GM21723 (cell line): ENCODE data around the gene ARHGEF28.

Experiments used
- ATAC-seq: cut with Tn5 transposase; IDR thresholded peaks from one replicate; pipeline ENCODE4 v1.9.1; 2021; ENCODE audit warnings: mild to moderate bottlenecking, moderate library complexity; ENCODE audit not compliant: unreplicated experiment

Gene ARHGEF28

DNA sequence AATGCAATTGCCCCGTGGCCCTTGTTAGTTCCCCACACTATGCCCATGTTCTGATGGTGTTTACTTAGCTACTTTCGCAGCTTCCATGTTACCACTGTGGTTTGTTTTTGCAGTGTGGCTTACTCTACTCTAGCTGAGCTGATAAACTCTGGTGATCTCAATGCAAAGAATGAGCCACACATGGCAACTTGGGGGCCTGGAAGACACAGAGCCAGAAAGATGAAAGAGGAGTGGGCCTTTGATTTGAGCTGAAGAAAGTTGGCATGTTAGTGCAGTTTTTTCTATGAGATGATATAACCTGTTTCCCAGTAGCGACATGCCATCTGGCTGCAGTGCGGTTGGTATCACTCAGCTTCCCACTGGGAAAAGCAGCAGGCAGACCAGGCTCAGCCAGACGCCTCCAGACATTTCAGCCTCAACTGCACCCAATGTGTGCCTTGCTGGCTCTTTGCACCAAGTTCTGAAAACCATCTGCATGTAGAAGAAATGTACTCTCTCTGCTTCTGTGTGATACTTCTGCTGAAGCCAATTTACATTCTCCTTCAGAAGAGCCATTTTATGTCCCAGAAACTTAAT lies 329.4 kb downstream of the ARHGEF28 start:
- ATAC-seq = no peak

DNA sequence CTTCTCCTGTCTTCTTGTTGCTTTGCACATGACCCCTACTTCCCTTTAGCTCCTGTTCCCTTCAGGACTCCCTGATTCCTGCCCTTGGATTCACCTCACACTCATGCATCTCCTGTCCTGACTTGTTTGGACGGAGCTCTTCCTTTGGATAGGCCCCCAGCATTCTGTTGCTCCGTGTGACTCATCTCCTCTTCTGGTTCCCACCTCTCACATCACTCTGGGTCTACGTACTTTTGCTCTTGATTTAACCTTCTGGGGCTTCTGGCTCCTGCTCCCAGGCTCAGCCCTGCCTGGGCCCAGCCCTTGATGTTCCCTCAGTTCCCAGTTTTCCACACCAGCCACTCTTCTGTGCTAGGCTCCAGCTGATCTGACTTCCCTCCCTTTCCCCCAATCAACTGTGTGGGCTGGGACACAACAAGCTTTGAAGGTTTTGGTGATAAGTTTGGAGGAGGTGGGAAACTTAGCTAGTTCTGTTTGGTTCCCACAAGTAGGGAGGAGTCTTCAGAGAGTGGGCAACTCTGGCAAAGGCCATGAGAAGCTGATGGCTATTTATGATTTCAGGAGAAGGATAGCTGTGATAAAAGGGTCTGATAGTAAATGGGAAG lies 331.5 kb downstream of the ARHGEF28 start:
- no peak for ATAC-seq

DNA sequence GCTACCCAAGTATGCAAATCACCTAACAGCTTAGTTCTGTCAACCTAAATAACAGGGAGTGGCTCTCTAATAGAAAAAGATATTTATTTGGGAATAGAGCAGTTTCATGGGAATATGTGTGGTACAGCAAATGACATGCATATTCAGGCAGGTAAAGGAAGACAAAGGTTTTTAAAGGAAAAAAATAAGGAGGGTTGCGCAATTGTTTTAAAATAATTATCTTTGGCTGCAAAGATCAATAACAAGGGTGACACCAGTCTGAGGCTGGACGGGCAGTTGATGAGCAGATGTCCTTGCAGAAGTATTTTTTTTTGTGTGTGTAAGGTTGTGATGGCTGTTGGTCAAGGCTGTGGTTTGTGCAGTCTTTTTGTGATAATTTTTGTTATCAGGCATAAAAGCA lies 332.0 kb downstream of the ARHGEF28 start:
- ATAC-seq = no peak

DNA sequence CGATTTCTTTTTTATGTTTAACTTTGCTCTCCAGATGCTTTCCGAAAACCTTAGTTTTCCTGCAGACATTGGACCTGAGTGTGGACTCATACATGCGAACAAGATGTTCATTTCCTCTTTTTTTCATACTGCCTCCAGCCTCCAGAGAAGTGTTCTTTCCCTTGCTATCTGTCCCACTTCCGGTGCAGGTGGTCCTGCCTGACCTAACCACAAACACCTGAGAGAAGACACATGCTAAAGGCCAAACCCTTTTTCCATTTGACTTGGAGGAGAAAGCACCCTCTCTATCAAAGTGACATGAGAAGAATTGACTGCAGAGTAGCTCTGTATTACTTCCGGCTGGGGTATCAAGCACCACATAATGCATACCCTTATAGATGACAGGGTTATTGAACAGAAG lies 334.0 kb downstream of the ARHGEF28 start:
- ATAC-seq = no peak

DNA sequence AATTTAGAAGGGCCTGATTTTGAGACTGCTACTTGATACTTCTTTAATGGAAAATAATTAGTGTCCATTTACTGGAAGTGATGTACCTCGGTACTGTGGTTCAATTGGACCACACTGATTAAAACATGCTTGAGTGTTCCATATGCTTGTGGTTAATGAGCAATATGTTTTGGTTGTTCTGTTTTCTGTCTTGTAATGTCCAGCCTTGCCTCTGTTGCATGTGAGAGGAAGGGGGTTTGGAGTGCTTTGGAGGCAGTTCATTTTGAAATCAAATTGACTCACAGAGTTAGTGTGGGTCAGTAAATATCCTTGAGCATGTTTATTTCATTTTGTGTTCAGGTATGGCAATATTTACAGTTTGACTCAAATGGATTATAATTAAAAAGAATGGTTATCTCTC lies 334.4 kb downstream of the ARHGEF28 start:
- ATAC-seq = no peak

DNA sequence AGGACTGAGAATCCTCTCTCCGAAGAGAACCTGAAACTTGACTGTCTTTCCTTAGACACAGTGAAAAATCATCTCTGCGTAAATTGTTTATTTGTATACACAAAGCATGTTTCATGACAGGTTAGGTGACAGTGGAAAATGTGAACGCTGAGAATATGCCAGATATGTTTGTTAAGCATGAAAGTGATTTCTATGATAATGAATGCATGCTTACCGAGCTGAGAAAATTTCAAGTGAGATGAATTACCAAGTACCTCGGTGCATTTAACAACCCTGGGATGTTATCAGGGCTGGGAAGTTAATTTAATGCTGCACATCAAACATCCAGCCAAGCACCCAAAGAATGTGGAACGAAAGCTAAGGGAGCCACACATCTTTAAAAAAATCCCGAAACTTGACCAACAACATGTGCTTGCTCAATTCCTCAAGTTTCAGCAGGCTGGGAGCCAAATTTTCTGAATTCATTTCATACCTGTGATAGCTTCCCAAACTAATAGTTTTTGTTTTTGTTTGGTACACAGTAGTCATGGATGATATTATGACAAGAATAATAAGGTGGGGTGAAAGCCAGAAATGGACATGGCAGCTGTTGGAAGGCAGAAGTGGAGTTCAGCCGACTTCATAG lies 336.9 kb downstream of the ARHGEF28 start:
- ATAC-seq = no peak

DNA sequence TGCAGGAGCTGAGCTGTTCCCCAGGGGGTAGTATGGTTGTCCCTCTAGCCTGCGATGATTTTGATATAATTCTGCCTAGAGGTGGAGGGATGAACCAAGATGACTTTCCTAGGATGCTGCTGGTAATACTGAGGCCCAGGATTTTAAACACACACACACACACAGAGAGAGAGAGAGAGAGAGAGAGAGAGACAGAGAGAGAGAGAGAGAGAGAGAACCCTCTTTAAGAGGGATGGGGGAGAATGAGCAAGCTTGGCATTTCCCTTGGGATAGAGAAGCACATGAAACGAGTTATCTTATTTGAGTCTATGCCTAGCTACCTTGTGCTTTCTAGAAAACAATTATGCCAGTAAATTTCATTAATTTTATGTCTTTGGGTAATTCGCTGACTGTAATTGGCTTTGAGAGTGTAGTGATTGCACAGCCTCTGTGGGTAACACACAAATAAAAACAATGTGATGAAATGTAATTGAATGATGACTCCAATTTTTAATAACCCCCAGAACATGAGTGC lies 338.4 kb downstream of the ARHGEF28 start:
- ATAC-seq = no peak

DNA sequence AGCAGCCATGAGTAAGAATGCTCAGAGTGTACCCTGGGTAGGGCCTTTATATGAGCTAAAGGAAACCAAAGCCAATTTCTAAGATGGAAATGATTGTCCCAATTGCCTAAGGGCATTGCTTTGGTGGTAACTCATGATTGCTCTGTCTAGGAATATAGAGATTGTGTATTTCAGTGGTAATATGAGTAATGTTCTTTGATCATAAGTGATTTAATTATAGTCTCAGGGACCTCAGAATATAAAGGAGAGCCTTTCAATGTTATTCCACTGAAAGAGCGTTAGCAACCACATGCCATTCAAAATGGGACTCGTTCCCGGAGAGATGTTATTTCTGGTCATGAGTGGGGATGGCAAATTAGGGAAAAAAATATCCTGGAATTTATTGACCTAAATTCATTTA lies 340.5 kb downstream of the ARHGEF28 start:
- no peak for ATAC-seq

DNA sequence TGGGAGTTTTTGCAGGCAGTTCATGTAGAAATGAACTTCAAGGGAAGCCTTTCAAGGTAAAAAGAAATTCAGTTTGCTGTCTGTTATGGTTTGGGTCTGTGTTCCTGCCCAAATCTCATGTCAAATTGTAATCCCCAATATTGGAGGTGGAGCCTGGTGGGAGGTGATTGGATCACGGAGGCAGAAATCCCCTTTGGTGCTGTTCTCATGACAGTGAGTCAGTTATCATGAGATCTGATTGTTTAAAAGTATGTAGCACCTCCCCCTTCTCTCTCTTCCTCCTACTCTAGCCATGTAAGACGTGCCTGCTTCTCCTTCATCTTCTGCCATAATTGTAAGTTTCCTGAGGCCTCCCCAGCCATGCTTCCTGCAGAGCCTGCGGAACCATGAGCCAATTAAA lies 341.4 kb downstream of the ARHGEF28 start:
- ATAC-seq = no peak

DNA sequence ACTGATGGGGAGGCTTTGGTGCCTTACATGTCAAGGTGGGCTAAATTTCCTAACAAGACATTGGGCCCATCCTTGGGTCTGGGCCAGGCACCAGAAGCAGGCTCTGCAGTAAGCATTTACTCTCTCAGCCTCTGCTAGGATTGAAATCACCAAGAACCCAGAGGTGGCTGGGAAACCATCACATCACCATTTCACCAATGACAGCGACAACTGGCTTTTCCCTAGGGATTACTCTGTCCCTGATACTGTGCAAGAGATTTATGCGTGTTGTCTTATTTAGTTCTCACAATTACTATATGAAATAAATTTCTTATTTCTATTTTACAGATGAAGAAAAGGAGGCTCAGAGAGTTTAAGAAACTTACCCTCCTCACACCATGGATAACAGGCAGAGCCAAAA lies 342.2 kb downstream of the ARHGEF28 start:
- no peak for ATAC-seq

DNA sequence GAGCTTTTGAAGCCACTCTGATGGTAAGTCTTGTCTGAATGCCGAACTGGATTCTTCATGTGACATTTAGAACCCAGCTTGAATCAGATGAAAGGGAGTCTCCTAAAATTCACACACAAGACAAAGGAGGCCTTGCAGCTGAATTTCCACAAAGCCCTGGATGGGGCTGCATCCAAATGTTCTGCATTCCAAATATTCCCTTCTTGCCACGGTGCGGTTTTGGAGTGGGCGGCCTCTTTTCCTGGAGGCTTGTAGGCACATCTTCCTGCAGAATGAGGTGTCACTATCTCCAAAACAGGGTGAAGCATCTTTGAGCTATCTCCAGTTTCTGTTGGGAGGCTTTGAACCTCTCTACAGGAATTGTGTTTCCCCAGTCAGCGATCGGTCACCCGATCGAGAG lies 342.7 kb downstream of the ARHGEF28 start:
- ATAC-seq = no peak

DNA sequence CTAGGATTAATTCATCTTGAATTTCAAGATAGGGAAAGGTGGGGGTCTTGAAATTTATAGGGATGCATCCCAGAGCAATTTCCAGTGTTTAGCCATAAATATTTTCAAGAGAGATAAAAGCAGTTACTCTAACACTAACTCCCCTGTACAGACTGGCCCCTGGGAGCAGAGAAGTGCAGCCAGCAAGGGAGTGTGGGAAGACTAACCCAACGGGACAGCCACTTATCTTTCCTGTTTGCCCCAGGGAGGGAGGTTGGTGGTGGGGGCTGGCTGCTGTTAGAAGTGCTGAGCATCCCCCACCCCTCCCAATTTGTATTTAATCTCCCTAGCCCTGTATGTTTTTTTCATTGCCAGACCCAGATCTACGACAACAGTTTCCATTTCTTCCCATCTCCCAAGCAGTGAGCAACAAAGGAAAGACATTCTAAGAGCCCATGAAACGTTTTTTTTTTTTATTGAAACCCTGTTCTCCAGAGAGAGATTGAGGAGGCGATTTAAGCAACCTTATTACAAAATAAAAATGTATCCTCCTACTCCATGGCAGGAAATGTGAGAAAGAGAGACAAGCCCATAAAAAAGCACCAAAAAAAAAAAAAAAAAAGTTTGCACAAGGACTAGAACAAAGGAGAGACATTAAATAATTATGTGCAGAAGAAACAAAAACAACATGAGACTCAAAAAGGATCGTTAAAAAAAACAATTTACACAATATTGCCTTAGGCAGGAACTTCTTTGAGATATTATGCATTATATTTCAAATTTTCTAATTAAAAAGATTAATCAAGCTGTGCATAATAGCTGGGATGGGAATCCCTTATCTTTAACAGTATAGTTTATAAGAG lies 343.4 kb downstream of the ARHGEF28 start:
- ATAC-seq = no peak

DNA sequence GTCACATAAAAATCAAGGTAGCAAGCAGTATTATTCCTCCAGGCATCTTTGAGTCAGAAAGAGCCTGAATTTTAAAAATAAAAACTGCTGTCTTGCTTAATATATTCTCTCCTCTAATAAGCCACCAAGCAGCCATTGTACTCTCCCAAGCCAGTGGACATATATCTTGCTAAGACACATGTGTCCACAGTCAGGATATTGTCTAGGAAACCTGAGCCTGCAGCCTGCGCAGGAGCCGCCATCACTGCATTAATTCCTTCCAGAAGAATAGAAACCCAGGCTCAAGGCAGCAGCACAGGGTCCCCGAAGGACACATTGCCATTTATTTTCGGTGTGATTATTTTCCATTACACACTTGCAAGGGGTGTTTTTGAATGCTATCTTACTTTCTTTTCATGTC lies 345.3 kb downstream of the ARHGEF28 start:
- ATAC-seq = no peak

DNA sequence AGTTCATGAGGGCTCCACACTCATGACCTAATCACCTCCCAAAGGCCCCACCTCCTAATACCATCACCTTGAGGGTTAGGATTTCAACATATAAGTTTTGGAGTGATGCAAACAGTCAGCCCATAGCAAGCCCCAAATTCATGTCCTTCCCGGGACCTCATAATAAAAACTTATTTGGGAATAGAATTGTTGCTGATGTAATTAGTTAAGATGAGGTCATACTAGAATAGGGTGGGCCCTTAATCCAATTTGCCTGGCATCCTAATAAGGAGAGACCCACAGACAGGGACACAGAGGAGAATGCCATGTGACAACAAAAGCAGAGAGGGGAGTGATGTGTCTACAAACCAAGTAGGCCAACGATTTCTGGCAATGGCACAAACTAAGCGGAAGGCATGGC lies 347.1 kb downstream of the ARHGEF28 start:
- no peak for ATAC-seq

DNA sequence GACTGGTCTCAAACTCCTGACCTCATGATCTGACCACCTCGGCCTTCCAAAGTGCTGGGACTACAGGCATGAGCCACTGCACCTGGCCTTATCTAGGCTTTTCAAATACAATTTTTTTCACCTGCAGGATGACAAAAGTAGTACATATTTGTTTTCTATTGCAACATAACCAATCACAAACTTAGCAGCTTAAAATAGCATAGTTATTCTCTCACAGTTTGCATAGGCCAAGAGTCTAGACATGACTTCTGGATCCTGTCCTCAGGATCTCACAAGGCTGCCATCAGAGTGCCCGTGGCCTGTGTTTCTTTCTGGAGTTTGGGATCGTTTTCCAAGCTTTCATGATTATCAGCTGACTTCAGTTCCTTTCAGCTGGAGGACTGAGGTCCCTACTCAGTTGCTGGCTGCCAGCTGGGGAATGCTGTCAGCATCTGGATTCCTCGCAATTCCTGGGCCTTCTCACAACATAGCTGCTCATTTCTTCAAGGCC lies 348.9 kb downstream of the ARHGEF28 start:
- ATAC-seq = no peak

DNA sequence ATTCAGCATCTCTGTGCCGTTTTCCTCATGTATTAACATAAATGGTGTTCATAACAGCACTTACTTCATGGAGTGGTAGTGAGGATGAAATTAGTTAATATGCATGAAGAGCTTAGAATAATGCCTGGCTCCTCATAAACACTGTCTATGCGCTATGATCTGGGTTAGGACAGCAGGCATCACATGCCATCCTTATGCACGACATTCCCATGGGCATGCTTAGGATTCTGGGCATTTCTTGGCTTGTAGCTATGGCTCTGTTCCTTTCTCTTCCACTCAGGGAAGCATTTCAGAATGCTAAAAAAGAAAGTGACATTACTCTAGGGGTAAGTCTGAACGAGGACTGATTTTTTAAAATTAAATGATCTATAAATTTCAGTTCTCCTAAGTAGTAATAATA lies 349.8 kb downstream of the ARHGEF28 start:
- no peak for ATAC-seq

DNA sequence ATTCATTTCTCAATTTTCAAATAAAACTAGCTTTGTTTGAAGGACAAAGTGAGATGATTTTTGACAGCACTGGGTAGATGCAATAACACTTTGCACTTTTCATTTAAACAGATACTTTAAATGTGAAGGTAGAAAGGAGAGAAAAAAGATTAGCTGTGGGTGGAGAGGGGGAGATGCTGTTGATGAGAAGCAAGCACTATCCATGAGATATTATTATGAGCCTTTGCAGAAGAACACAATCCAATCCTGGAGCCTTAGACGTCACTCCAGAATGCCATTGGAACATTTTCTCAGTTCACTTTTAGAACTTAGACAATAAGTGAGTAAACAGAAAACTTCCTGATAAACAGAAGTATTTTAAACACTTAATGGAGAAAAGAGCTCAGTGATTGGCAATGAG lies 351.1 kb downstream of the ARHGEF28 start:
- ATAC-seq = no peak

DNA sequence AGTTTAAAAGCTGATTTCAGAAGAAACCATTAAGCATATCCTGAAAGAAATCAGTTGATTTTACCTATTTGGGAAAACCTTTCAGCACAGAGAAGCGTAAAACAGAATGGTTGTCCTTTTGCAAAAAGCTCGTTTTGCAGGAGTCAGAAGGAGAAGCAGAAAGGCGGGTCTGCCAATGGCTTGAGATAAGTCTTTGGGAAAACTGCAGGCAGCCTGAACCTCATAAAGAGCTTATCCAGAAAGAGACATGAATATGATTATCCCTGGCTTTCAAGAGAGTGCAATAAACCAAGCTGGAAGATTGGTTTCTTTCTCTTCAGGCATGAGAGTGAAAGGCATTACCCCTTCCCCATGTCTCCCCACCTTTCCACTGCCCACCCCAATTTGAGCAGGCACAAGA lies 353.3 kb downstream of the ARHGEF28 start:
- ATAC-seq = no peak

DNA sequence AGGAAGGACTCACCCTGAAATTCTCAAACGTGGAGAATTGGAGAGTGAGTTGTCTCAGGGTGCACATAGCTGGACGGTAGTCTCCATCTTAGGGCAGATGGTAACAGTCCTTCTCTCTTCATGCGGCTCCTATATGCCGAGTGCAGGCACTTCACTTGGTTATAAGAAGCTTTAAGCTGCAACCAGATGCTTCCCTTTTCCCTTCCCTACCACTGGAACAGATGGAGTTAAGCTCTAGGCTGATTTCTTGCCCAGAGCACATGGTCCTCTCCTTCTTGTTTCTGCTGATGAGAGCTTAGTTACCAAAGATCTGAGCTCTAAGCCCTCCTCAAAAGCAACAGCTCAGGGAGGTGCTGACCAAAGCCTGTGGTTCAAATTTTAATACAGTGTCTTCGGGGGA lies 355.7 kb downstream of the ARHGEF28 start:
- ATAC-seq = no peak

DNA sequence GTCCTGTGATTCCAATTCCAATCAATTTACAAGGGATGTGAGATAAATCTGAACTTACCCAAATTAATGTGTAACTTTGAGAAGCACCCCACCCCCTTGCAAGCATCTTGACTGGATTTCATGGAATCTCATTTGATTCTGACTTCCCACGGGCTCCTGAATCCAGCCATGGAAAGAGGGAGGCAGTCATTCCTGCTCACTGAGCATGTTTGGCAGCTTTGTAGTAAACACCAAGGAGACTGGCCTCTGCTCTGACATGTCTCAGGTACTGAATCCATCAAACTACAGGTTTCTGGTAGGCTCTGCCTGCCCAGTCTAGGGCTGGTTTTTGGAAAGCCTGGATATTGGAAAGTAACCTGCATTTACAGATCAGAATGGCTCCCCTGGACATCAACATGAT lies 357.6 kb downstream of the ARHGEF28 start:
- ATAC-seq = no peak

DNA sequence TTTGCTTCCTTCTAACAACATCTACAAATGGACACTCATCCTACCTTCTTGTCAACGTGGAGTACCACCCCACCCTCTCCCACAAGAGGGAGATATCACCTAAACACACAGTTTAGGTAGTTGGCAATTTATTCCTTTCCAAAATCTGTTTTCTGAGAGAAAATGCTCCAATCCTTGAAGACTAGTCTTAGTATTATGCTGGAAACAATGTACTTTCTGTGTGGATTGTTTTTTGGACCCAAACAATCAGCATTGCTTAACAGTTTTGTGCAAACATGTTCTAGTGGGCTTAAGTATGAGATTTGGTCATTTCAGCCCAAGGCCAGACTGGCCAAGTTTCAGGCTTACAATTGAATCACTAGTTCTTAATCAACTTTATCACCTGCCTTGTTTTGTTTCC lies 359.1 kb downstream of the ARHGEF28 start:
- ATAC-seq = no peak

DNA sequence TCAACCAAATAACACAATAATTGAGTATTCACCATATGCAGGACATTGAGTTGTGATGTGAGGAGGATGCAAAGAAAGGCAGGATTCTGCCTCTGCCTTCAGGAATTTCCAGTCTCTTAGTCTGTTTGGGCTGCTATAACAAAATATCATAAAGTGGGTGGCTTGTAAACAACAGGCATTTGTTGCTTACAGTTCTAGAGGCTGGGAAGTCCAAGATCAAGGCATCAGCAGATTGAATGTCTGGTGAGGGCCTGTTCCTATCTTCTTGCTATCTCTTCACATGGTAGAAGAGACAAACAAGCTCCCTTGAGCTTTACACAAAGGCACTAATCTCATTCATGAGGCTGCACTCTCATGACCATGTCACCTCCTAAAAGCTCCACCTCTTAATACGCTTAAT lies 360.7 kb downstream of the ARHGEF28 start:
- no peak for ATAC-seq
